Stimulated activated naive CD4-positive, alpha-beta T cell treated with Interleukin-2 at 50 U/mL for 16 hours (primary cell): ENCODE measurements around the gene NDUFS4.
"Not testable (repeated sequence)": the region's sequence is repeated elsewhere in the genome, so short reads cannot be mapped to it uniquely, and the experiment has no call there.

ENCODE experiments used
- DNase-seq: peaks from one replicate; lab custom pipeline; 2025; lab: John Stamatoyannopoulos, UW

NDUFS4 gene

GRCh38 chr5:53667621-53668020 is 107.2 kb downstream of the NDUFS4 start:
- no peak for DNase-seq

- DNase-seq = no peak
Observed at GRCh38 chr5:53671447-53671846, 111.0 kb downstream of the NDUFS4 start.

- DNase-seq = no peak
Observed at GRCh38 chr5:53674121-53674520, 113.7 kb downstream of the NDUFS4 start.

GRCh38 chr5:53677632-53678031 is 117.2 kb downstream of the NDUFS4 start:
- DNase-seq = no peak

- no peak for DNase-seq
Observed at GRCh38 chr5:53678981-53679660, 118.7 kb downstream of the NDUFS4 start.

GRCh38 chr5:53681079-53681478 is 120.6 kb downstream of the NDUFS4 start:
- DNase-seq = no peak

- no peak for DNase-seq
Observed at GRCh38 chr5:53691014-53691413, 130.6 kb downstream of the NDUFS4 start.

GRCh38 chr5:53694520-53695022 is 134.1 kb downstream of the NDUFS4 start:
- DNase-seq = no peak

GRCh38 chr5:53710405-53710804 is 150.0 kb downstream of the NDUFS4 start:
- not testable (repeated sequence) for DNase-seq

GRCh38 chr5:53712327-53712726 is 151.9 kb downstream of the NDUFS4 start:
- DNase-seq = no peak

- no peak for DNase-seq
Observed at GRCh38 chr5:53713978-53714666, 153.7 kb downstream of the NDUFS4 start.

GRCh38 chr5:53714667-53715010 is 154.2 kb downstream of the NDUFS4 start:
- no peak for DNase-seq

- DNase-seq = no peak
Observed at GRCh38 chr5:53726121-53726520, 165.7 kb downstream of the NDUFS4 start.

GRCh38 chr5:53730943-53731342 is 170.5 kb downstream of the NDUFS4 start:
- no peak for DNase-seq
